Measurements from ENCODE around the gene FBXL13.
"Not testable (repeated sequence)": the region's sequence is repeated elsewhere in the genome, so short reads cannot be mapped to it uniquely, and the experiment has no call there.

DNA sequence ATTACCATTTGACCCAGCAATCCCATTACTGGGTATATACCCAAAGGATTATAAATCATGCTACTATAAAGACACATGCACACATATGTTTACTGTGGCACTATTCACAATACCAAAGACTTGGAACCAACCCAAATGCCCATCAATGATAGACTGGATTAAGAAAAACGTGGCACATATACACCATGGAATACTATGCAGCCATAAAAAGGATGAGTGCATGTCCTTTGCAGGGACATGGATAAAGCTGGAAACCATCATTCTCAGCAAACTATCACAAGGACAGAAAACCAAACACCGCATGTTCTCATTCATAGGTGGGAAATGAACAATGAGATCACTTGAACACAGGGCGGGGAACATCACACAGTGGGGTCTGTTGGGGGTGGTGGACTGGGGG is 116.6 kb downstream of the FBXL13 start:
- TF ChIP-seq, protein P1, sequence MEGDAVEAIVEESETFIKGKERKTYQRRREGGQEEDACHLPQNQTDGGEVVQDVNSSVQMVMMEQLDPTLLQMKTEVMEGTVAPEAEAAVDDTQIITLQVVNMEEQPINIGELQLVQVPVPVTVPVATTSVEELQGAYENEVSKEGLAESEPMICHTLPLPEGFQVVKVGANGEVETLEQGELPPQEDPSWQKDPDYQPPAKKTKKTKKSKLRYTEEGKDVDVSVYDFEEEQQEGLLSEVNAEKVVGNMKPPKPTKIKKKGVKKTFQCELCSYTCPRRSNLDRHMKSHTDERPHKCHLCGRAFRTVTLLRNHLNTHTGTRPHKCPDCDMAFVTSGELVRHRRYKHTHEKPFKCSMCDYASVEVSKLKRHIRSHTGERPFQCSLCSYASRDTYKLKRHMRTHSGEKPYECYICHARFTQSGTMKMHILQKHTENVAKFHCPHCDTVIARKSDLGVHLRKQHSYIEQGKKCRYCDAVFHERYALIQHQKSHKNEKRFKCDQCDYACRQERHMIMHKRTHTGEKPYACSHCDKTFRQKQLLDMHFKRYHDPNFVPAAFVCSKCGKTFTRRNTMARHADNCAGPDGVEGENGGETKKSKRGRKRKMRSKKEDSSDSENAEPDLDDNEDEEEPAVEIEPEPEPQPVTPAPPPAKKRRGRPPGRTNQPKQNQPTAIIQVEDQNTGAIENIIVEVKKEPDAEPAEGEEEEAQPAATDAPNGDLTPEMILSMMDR (IDR thresholded peaks at IDR 0.05), result not testable (repeated sequence)
- TF ChIP-seq POLR2A (IDR thresholded peaks at IDR 0.05), result not testable (repeated sequence)
